Pancreas (tissue), 10 donors: ENCODE results near the gene AICDA. TPM values are rescaled to one million over a fixed set of nuclear protein-coding genes. Genes with fewer than 3 reads are reported as not detected.
"Not testable (repeated sequence)": the region's sequence is repeated elsewhere in the genome, so short reads cannot be mapped to it uniquely, and the experiment has no call there.

Experiments used
- ATAC-seq, 4 donors: fragments of 200-7000 bp; cut with Tn5 transposase; one replicate each; pipeline versions ENCODE4 v1.8.0 to v1.9.1; 2020; ENCODE audit warnings: mild to moderate bottlenecking in 4 of 4, moderate library complexity in 4 of 4
- DNase-seq, 6 donors: peaks; one replicate each; pipeline ENCODE4 v3.0.0-alpha.2; 2020
- FAIRE-seq: peaks from 2 replicates; lab custom pipeline; 2012; peaks lifted over from hg19 to GRCh38; lab: Jason Lieb, UNC
- H3K27ac ChIP-seq, 4 donors: fragments of 200-600 bp; sonication (generic); 1 replicate in 3 of 4; 2 replicates in 1 of 4; pipeline versions ENCODE4 v1.5.0 to v1.8.0; 2020
- H3K27me3 ChIP-seq, 4 donors: fragments of 200-600 bp; one replicate each; pipeline ENCODE4 v1.8.0; 2021
- H3K36me3 ChIP-seq, 3 donors: fragments of 200-600 bp; sonication (generic) in 1 of 3; one replicate each; pipeline versions ENCODE4 v1.5.0 to v1.8.0; 2020 to 2021
- H3K4me1 ChIP-seq, 3 donors: fragments of 200-600 bp; one replicate each; pipeline ENCODE4 v1.8.0; 2021
- H3K4me3 ChIP-seq, 4 donors: fragments of 200-600 bp; sonication (generic) in 2 of 4; one replicate each; pipeline versions ENCODE4 v1.5.0 to v1.8.0; 2020 to 2021
- H3K9me3 ChIP-seq, 4 donors: fragments of 200-600 bp; one replicate each; pipeline ENCODE4 v1.8.0; 2021
- WGBS, 2 donors: extraction: QIAGEN DNeasy Blood & Tissue Kit; methylation state at CpG; one replicate each; pipeline ENCODE4 v1.1.7; 2013; 5-methylcytosine and 5-hydroxymethylcytosine counted together
- intact Hi-C, 3 donors: fragments of 100-400 bp; cut with DNase I; formaldehyde crosslinking; loops; one replicate each; pipeline versions ENCODE4 v1.11.1 to v1.14.2; 2022
- polyA plus RNA-seq, 2 donors: library from polyadenylated mRNA; stranded (reverse); fragments of 200-250 nt; gene quantifications; one replicate each; pipeline ENCODE4 v1.2.3, GENCODE V29; 2013
- total RNA-seq, 6 donors: library from RNA; stranded (reverse); fragmentation: NEBNext Ultra II Directional in 4 of 6; extraction: Animal tissue kit (Norgen Biotek cat#: 25700) in 4 of 6; gene quantifications; one replicate each; pipeline versions ENCODE4 v1.2.1 to v1.2.4, GENCODE V29; 2021 to 2023
- TF ChIP-seq, protein P1 (sequence below), 4 donors: fragments of 200-600 bp; sonication (generic) in 3 of 4; IDR thresholded peaks; one replicate each; pipeline versions ENCODE4 v1.5.0 to v1.8.0; 2021; ENCODE audit warnings: antibody characterized with exemption in 4 of 4
- donor health status: healthy with polysubstance abuse.
- donor health status: DM: no; HTN: no; CAD: no; lungs with moderate emphysema.
- donor health status: DM: no; HTN: no; CAD: no.
- donor health status: control.
- donor health status: control.
- donor health status: Bipolar disorder and iron deficiency.
- donor health status: DM: yes; HTN: yes; CAD: no.
- donor health status: DM: no; HTN: no; CAD: no.
- donor health status: DM: no; HTN: no; CAD: no.
- donor health status: DM: yes; HTN: yes; CAD: no.

Gene AICDA
- total and polyA plus RNA-seq, 8 donors = not detected

- no peak for ATAC-seq
- Histone ChIP-seq H3K4me3 (no peak overlapping the region), H3K4me1 (no peaks in the 10 kb centered on the region), H3K36me3 (no peaks in the 10 kb centered on the region), H3K27me3 (no peaks in the 10 kb centered on the region), H3K27ac (no peak overlapping the region), H3K9me3 (no peaks in the 10 kb centered on the region)
- FAIRE-seq = no peak
- TF ChIP-seq, protein P1, sequence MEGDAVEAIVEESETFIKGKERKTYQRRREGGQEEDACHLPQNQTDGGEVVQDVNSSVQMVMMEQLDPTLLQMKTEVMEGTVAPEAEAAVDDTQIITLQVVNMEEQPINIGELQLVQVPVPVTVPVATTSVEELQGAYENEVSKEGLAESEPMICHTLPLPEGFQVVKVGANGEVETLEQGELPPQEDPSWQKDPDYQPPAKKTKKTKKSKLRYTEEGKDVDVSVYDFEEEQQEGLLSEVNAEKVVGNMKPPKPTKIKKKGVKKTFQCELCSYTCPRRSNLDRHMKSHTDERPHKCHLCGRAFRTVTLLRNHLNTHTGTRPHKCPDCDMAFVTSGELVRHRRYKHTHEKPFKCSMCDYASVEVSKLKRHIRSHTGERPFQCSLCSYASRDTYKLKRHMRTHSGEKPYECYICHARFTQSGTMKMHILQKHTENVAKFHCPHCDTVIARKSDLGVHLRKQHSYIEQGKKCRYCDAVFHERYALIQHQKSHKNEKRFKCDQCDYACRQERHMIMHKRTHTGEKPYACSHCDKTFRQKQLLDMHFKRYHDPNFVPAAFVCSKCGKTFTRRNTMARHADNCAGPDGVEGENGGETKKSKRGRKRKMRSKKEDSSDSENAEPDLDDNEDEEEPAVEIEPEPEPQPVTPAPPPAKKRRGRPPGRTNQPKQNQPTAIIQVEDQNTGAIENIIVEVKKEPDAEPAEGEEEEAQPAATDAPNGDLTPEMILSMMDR (IDR thresholded peaks at IDR 0.05) = no peak
- 59 to 61% methylated on average over 4 of the region's 4 CpGs for WGBS, 2 donors
- no peak for DNase-seq
- intact Hi-C loops = no loop called here
These were observed 26.3 kb upstream of the AICDA start for GRCh38 chr12:8638951-8639350.

GRCh38 chr12:8637666-8638065 lies 25.0 kb upstream of the AICDA start:
- Histone ChIP-seq H3K9me3 (no peaks in the 10 kb centered on the region), H3K4me1 (no peaks in the 10 kb centered on the region), H3K4me3 (no peak overlapping the region), H3K36me3 (no peaks in the 10 kb centered on the region), H3K27ac (no peak overlapping the region), H3K27me3 (no peaks in the 10 kb centered on the region)
- no peak for ATAC-seq
- WGBS, 2 donors = 74 to 85% methylated on average over 4 of the region's 4 CpGs
- TF ChIP-seq, protein P1 (IDR thresholded peaks at IDR 0.05) = no peak
- no peak for FAIRE-seq
- no peak for DNase-seq
- intact Hi-C loops = no loop called here

GRCh38 chr12:8637244-8637643 lies 24.6 kb upstream of the AICDA start:
- FAIRE-seq = no peak

GRCh38 chr12:8636581-8636980 lies 23.9 kb upstream of the AICDA start:
- no peak overlapping the region for H3K4me3 ChIP-seq
- H3K27ac ChIP-seq = no peak overlapping the region
- ATAC-seq (no peak), DNase-seq (no peak), FAIRE-seq (no peak)
- H3K36me3 ChIP-seq = no peaks in the 10 kb centered on the region
- no peaks in the 10 kb centered on the region for H3K27me3 ChIP-seq
- no peaks in the 10 kb centered on the region for H3K9me3 ChIP-seq
- TF ChIP-seq, protein P1 (IDR thresholded peaks at IDR 0.05) = no peak
- intact Hi-C loops = no loop called here
- H3K4me1 ChIP-seq = no peaks in the 10 kb centered on the region
- WGBS, 2 donors = 47 to 63% methylated on average over 5 of the region's 5 CpGs

More at GRCh38 chr12:8637244-8637643, 24.6 kb upstream of the AICDA start:
- Histone ChIP-seq H3K27ac (no peak overlapping the region), H3K9me3 (no peaks in the 10 kb centered on the region), H3K27me3 (no peaks in the 10 kb centered on the region), H3K4me3 (no peak overlapping the region), H3K4me1 (no peaks in the 10 kb centered on the region), H3K36me3 (no peaks in the 10 kb centered on the region)
- DNase-seq (no peak), ATAC-seq (no peak)
- TF ChIP-seq, protein P1 (IDR thresholded peaks at IDR 0.05) = no peak
- intact Hi-C loops = no loop called here
- 84 to 90% methylated on average over 7 of the region's 7 CpGs for WGBS, 2 donors

GRCh38 chr12:8636007-8636346 lies 23.3 kb upstream of the AICDA start:
- DNase-seq, intact Hi-C loops, H3K9me3 ChIP-seq, ATAC-seq, H3K27ac ChIP-seq, H3K27me3 ChIP-seq, H3K36me3 ChIP-seq, H3K4me1 ChIP-seq, H3K4me3 ChIP-seq, FAIRE-seq: not testable (repeated sequence)
- WGBS, 2 donors = 37 to 48% methylated on average over 8 of the region's 8 CpGs

GRCh38 chr12:8635342-8636006 lies 22.8 kb upstream of the AICDA start:
- FAIRE-seq, H3K27me3 ChIP-seq, DNase-seq, intact Hi-C loops, H3K36me3 ChIP-seq, H3K27ac ChIP-seq, ATAC-seq, H3K4me1 ChIP-seq, H3K9me3 ChIP-seq, H3K4me3 ChIP-seq: not testable (repeated sequence)
- WGBS, 2 donors = 45 to 47% methylated on average over 9 of the region's 9 CpGs
